ENCODE results near the gene ITGA5. TPM values are rescaled to one million over a fixed set of nuclear protein-coding genes. Genes with fewer than 3 reads are reported as not detected.

ITGA5 gene
- total RNA-seq, 2 donors from 2014 or later, result 7.8 to 120 TPM

DNA sequence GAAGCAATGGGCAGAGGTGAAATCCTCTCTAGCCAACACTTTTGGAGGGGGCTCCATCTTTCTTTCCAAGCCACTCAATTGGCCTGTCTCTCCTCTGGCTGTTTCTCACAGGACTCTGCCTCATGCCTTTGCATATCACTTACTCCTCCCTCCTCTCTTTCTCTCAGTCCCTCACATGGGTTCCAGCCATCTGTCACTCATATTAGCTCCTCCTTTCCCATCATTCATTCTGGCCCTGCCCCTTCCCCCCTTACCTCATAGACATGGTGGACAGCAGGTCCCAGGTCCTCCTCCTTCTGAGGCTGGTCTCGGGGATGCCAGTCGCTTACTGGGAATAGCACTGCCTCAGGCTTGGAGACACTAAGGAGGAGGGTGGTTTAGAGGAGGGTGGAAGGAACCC, 17.9 kb downstream of the ITGA5 start:
- Histone ChIP-seq H3K9me3 (no peaks in the 10 kb centered on the region), H3K4me1 (no peaks in the 10 kb centered on the region), H3K27me3 (no peaks in the 10 kb centered on the region), H3K9ac (ENCODE audit: low read depth in 2 of 2, low read length in 2 of 2) (no peak overlapping the region), H3K27ac (no peak overlapping the region), H3K4me3 (no peak overlapping the region), H3K36me3 (no peaks in the 10 kb centered on the region)
- TF ChIP-seq, protein P1, sequence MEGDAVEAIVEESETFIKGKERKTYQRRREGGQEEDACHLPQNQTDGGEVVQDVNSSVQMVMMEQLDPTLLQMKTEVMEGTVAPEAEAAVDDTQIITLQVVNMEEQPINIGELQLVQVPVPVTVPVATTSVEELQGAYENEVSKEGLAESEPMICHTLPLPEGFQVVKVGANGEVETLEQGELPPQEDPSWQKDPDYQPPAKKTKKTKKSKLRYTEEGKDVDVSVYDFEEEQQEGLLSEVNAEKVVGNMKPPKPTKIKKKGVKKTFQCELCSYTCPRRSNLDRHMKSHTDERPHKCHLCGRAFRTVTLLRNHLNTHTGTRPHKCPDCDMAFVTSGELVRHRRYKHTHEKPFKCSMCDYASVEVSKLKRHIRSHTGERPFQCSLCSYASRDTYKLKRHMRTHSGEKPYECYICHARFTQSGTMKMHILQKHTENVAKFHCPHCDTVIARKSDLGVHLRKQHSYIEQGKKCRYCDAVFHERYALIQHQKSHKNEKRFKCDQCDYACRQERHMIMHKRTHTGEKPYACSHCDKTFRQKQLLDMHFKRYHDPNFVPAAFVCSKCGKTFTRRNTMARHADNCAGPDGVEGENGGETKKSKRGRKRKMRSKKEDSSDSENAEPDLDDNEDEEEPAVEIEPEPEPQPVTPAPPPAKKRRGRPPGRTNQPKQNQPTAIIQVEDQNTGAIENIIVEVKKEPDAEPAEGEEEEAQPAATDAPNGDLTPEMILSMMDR (IDR thresholded peaks at IDR 0.05), result no peak
- DNase-seq, result no peak
- intact Hi-C loops (cut with DNase I), result no loop called here

- H3K27ac ChIP-seq, result no peak overlapping the region
- H3K9me3 ChIP-seq, result no peaks in the 10 kb centered on the region
- no peak overlapping the region for H3K9ac ChIP-seq (ENCODE audit: low read depth in 2 of 2, low read length in 2 of 2)
- H3K36me3 ChIP-seq, result no peaks in the 10 kb centered on the region
- no peak overlapping the region for H3K4me3 ChIP-seq
- intact Hi-C loops (cut with DNase I), result no loop called here
- no peaks in the 10 kb centered on the region for H3K4me1 ChIP-seq
- no peaks in the 10 kb centered on the region for H3K27me3 ChIP-seq
- TF ChIP-seq, protein P1 (IDR thresholded peaks at IDR 0.05), result peak; percentile 96
- peak; percentile 84 for DNase-seq
Observed at GRCh38 chr12:54398995-54399793, 19.9 kb downstream of the ITGA5 start.

DNA sequence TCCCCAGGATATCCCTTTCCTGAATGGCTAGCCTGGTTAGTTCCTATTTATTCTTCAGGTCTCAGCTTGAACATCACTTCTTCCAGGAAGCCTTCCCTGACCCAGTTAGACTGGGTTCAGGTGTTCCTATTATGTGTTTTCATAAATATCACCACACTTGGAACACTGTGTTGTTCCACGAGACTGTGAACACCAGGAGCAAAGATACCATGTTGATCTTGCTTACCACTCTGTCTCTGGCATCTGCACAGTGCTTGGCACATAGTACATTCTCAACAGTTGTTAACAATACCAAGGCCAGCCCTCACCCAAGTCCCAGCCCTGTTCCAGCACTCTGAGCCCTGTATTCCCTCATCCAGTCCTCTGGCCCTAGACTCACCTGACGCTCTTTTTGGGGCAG, 20.8 kb downstream of the ITGA5 start:
- Histone ChIP-seq H3K27me3 (no peaks in the 10 kb centered on the region), H3K9ac (ENCODE audit: low read depth in 2 of 2, low read length in 2 of 2) (no peak overlapping the region), H3K36me3 (no peaks in the 10 kb centered on the region), H3K4me1 (no peaks in the 10 kb centered on the region), H3K27ac (no peak overlapping the region), H3K4me3 (no peak overlapping the region), H3K9me3 (no peaks in the 10 kb centered on the region)
- no peak for DNase-seq
- TF ChIP-seq, protein P1 (IDR thresholded peaks at IDR 0.05), result no peak
- intact Hi-C loops (cut with DNase I), result no loop called here

GRCh38 chr12:54397157-54397556, 21.9 kb downstream of the ITGA5 start:
- no peaks in the 10 kb centered on the region for H3K36me3 ChIP-seq
- intact Hi-C loops (cut with DNase I), result no loop called here
- H3K27me3 ChIP-seq, result no peaks in the 10 kb centered on the region
- H3K27ac ChIP-seq, result no peak overlapping the region
- TF ChIP-seq, protein P1 (IDR thresholded peaks at IDR 0.05), result no peak
- H3K9me3 ChIP-seq, result no peaks in the 10 kb centered on the region
- no peaks in the 10 kb centered on the region for H3K4me1 ChIP-seq
- no peak for DNase-seq
- H3K9ac ChIP-seq (ENCODE audit: low read depth in 2 of 2, low read length in 2 of 2), result no peak overlapping the region
- H3K4me3 ChIP-seq, result no peak overlapping the region

- Histone ChIP-seq H3K9ac (ENCODE audit: low read depth in 2 of 2, low read length in 2 of 2) (no peak overlapping the region), H3K27ac (no peak overlapping the region), H3K4me3 (no peak overlapping the region), H3K9me3 (no peaks in the 10 kb centered on the region), H3K36me3 (no peaks in the 10 kb centered on the region), H3K4me1 (no peaks in the 10 kb centered on the region), H3K27me3 (no peaks in the 10 kb centered on the region)
- TF ChIP-seq, protein P1 (IDR thresholded peaks at IDR 0.05), result no peak
- intact Hi-C loops (cut with DNase I), result no loop called here
- DNase-seq, result no peak
Observed at GRCh38 chr12:54395545-54395944, 23.5 kb downstream of the ITGA5 start.
